Measurements from ENCODE around the gene CDC14B.
"Not testable (repeated sequence)": the region's sequence is repeated elsewhere in the genome, so short reads cannot be mapped to it uniquely, and the experiment has no call there.

CDC14B gene

DNA sequence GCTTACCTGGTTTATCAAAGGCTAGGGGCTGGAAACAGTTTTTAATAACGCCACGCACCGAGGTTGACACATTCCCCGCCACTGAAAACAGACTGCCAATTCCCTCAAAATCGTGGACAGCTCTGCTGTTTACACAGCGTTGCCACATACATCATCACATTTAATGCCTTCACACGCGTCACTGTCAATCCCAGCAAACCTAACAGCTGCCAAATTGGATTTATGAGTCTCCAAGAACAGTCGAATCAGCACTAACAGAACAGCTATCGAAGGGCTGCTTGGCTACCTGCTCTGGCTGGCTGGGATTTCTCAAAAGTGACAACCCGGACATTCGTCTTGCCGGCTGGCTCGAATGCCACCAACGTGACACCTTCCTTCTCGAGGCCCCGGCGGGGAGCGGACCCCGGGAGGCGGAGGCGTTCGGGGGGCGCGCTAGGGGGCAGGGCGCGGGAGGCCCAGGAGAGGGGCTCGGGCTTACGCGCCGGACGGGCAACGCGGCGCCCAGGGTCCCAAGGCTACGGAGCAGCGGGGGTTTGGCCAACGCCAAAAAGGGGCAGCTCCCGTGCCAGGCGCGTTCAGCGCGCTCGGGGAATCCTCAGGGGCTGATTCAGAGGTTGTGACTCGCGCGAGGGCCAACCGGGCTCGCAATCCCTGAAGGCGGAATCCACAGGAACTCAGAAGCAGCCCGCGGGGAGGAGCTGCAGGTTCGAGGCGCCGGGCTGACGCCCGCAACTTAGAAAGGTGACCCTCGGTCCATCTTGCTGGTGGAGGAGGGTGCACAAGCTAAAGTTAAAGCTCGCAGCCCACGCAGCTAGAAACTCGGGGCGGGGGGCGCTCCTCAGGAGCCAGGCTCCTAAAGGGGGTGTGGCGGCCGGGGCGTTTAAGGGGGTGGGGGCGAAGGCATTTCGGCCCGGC, 1.2 kb downstream of the CDC14B start:
- TF ChIP-seq, protein P1, sequence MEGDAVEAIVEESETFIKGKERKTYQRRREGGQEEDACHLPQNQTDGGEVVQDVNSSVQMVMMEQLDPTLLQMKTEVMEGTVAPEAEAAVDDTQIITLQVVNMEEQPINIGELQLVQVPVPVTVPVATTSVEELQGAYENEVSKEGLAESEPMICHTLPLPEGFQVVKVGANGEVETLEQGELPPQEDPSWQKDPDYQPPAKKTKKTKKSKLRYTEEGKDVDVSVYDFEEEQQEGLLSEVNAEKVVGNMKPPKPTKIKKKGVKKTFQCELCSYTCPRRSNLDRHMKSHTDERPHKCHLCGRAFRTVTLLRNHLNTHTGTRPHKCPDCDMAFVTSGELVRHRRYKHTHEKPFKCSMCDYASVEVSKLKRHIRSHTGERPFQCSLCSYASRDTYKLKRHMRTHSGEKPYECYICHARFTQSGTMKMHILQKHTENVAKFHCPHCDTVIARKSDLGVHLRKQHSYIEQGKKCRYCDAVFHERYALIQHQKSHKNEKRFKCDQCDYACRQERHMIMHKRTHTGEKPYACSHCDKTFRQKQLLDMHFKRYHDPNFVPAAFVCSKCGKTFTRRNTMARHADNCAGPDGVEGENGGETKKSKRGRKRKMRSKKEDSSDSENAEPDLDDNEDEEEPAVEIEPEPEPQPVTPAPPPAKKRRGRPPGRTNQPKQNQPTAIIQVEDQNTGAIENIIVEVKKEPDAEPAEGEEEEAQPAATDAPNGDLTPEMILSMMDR (IDR thresholded peaks at IDR 0.05; ENCODE audit: poor library complexity, severe bottlenecking): no peak
- ATAC-seq (ENCODE audit: low read depth): peak; percentile 40; the same call in 2 of the 3 replicates
- no peak for DNase-seq (ENCODE audit: low spot score)
- H3K4me1 ChIP-seq (ENCODE audit: insufficient read depth, poor library complexity, severe bottlenecking): no peaks in the 10 kb centered on the region
- H3K27me3 ChIP-seq (ENCODE audit: insufficient read depth, poor library complexity, severe bottlenecking): no peaks in the 10 kb centered on the region
- no peak overlapping the region for H3K27ac ChIP-seq (ENCODE audit: poor library complexity, severe bottlenecking)
- no peaks in the 10 kb centered on the region for H3K9me3 ChIP-seq (ENCODE audit: severe bottlenecking)
- no peaks in the 10 kb centered on the region for H3K36me3 ChIP-seq (ENCODE audit: low read depth)
- H3K4me3 ChIP-seq (ENCODE audit: severe bottlenecking): peak overlapping the region; percentile 97

DNA sequence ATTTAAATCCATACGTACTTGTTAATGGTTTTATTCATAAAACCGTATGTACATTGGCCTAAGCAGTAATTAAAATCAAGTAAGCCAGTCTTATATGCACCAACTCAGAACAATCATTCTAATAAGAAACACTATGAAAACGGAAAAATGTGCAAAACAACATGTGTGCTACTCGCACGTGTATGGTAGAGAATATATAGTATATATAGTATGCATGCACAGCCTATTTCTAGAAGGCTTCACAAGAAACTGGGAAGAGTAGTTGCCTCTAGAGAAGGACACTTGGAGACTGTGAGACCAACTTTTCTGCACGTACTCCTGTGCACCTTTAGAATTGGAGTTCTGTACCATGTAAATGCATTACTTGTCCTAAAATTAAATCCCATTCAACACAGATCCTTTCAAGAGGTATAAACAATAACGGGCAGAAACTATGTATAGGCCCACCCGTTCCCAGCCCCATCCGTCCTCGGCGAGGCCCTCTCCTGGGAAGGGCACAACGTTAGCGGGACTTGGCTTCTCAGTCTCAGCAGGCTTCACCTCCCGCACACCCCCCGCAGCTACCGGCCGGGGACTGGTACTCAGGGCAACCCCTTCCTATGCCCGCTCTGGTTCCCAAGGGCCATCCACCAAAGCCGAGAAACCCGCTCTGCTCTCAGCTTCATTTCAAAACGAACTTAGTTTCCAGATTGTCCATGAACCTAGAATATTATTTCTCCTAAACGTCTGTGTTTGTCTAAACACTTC, 2.0 kb downstream of the CDC14B start:
- no peak overlapping the region for H3K4me3 ChIP-seq (ENCODE audit: severe bottlenecking)
- H3K9me3 ChIP-seq (ENCODE audit: severe bottlenecking): no peaks in the 10 kb centered on the region
- H3K27ac ChIP-seq (ENCODE audit: poor library complexity, severe bottlenecking): no peak overlapping the region
- ATAC-seq (ENCODE audit: low read depth) (no peak), DNase-seq (ENCODE audit: low spot score) (no peak)
- TF ChIP-seq, protein P1 (IDR thresholded peaks at IDR 0.05; ENCODE audit: poor library complexity, severe bottlenecking): no peak
- no peaks in the 10 kb centered on the region for H3K4me1 ChIP-seq (ENCODE audit: insufficient read depth, poor library complexity, severe bottlenecking)
- no peaks in the 10 kb centered on the region for H3K27me3 ChIP-seq (ENCODE audit: insufficient read depth, poor library complexity, severe bottlenecking)
- H3K36me3 ChIP-seq (ENCODE audit: low read depth): no peaks in the 10 kb centered on the region

DNA sequence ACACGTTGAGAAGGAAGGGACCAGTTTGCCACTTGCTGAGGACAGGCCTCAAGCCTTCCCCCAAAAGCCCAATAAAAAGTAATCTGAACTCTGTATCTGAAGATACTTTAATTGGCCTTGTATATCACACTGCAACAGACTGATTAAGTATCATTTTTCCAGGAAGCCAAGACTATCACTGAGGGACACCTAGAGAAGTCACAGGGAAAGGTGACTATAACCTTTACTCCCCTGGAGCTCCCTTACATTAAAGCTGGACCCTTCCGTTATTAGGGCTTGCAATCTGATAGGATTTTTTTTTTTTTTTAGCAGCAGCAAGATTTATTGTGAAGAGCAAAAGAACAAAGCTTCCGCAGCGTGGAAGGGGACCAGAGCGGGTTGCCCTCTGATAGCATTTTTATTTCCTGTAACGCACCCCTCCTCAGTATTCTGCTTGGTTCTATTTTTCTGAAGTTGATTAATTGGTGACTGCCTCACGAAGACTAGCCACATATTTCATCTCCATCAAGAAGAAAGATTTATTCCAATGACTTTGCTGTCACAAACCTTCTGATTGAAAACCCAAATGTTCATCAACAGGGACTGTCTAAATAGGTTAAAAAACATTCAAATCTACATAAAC, 2.7 kb downstream of the CDC14B start:
- Histone ChIP-seq H3K27ac (ENCODE audit: poor library complexity, severe bottlenecking) (no peak overlapping the region), H3K4me3 (ENCODE audit: severe bottlenecking) (no peak overlapping the region), H3K36me3 (ENCODE audit: low read depth) (no peaks in the 10 kb centered on the region), H3K9me3 (ENCODE audit: severe bottlenecking) (no peaks in the 10 kb centered on the region), H3K4me1 (ENCODE audit: insufficient read depth, poor library complexity, severe bottlenecking) (no peaks in the 10 kb centered on the region), H3K27me3 (ENCODE audit: insufficient read depth, poor library complexity, severe bottlenecking) (no peaks in the 10 kb centered on the region)
- DNase-seq (ENCODE audit: low spot score) (no peak), ATAC-seq (ENCODE audit: low read depth) (no peak)
- TF ChIP-seq, protein P1 (IDR thresholded peaks at IDR 0.05; ENCODE audit: poor library complexity, severe bottlenecking): no peak

DNA sequence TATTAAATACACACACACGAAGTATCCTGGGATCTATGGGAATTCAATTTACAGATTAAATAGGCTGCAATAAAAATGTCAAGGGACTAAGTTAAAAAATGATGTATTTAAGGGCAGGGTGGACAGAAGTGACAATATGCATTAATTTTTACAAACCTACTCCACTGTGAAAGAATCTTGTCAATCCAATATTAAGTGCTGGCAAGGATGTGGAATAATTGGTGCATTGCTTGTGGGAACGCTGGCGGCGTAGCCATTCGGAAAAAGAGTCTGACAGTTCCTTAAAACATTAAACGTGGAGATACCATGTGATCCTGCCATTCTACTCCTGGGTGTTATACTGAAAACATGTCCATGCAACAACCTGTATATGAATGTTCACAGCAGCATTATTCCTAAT, 4.2 kb downstream of the CDC14B start:
- Histone ChIP-seq H3K27ac (ENCODE audit: poor library complexity, severe bottlenecking) (no peak overlapping the region), H3K27me3 (ENCODE audit: insufficient read depth, poor library complexity, severe bottlenecking) (no peaks in the 10 kb centered on the region), H3K4me1 (ENCODE audit: insufficient read depth, poor library complexity, severe bottlenecking) (no peaks in the 10 kb centered on the region), H3K36me3 (ENCODE audit: low read depth) (no peaks in the 10 kb centered on the region), H3K4me3 (ENCODE audit: severe bottlenecking) (no peak overlapping the region), H3K9me3 (ENCODE audit: severe bottlenecking) (no peaks in the 10 kb centered on the region)
- TF ChIP-seq, protein P1 (IDR thresholded peaks at IDR 0.05; ENCODE audit: poor library complexity, severe bottlenecking): no peak
- DNase-seq (ENCODE audit: low spot score) (no peak), ATAC-seq (ENCODE audit: low read depth) (no peak)

DNA sequence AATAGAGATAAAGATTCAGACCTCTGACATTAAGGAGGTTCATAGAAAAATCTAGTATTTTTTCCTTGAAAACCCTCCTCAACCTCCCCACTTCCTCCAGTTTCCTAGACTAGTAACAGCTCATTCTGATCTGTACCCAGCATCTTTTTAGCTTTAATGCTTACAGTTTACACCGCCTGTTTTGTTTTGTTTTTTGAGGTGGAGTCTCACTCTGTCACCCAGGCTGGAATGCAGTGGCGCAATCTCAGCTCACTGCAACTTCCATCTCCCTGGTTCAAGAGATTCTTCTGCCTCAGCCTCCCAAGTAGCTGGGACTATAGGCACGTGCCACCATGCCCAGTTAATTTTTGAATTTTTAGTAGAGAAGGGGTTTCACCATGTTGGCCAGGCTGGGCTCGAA, 5.0 kb downstream of the CDC14B start:
- ATAC-seq (ENCODE audit: low read depth); DNase-seq (ENCODE audit: low spot score); H3K4me3 ChIP-seq (ENCODE audit: severe bottlenecking); H3K4me1 ChIP-seq (ENCODE audit: insufficient read depth, poor library complexity, severe bottlenecking); H3K9me3 ChIP-seq (ENCODE audit: severe bottlenecking); H3K27ac ChIP-seq (ENCODE audit: poor library complexity, severe bottlenecking); H3K36me3 ChIP-seq (ENCODE audit: low read depth); H3K27me3 ChIP-seq (ENCODE audit: insufficient read depth, poor library complexity, severe bottlenecking): not testable (repeated sequence)
